Right hindlimb (tissue), 1 donor: Measurements from ENCODE around the gene ZBED6.

Experiments
- DNase-seq: peaks from one replicate; pipeline ENCODE4 v3.0.0-alpha.2; 2018

The ZBED6 gene

DNA sequence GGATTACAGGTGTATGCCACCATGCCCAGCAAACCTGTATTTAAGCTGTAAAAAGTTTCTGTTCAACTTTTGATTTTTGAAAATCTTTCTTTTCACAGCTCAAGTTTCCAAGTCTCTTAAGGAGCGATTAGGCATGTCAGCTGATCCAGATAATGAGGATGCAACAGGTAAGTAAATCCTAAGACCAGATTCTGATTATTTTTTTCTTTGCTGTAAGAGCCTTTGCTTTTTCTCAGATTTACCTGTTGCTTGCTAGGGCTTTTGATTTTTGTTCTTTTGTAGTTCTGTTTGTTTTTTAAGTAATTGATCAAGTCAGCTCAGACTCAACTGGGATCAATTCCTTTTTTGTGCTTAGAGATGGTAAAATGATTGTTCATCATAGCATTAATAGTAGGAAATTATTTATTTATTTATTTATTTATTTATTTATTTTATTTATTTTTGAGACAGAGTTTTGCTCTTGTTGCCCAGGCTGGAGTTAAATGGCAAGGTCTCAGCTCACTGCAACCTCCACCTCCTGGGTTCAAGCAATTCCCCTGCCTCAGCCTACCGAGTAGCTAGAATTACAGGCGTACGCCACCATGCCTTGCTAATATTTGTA, 44.9 kb downstream of the ZBED6 start:
- DNase-seq, result no peak

DNA sequence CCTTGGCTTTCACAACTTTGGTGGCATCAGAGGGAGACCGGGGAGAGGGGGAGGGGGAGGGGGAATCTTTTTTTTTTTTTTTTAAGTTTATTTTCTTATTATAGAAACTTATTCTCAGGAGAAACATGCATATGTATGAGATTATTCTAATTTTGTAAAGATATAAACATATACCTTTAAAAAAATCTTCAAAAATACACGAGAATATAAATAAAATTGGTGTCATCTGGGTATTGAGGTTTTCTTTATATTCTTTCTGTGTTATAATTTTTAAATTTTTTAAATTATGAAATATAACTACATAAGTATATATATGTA, 47.1 kb downstream of the ZBED6 start:
- no peak for DNase-seq

DNA sequence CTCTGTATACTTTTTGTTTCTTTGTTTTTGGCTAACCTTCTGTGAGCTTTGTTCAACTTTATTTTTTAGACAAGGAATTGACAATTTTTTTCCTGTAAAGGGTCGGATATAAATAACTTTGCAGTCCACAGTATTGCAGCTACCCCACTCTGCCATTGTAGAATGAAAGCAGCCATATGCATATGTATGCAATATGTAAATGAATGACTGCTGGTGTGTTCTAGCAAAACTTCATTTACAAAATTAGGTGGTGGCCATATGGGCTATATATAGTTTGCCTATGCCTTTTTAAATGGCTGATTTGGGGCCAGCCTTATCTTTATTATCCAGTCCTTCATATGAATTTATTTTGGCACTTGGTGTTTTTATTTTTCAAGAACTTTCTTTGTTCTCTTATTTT, 48.0 kb downstream of the ZBED6 start:
- no peak for DNase-seq
